Naive B cell (primary cell): ENCODE results near the gene BRSK2. TPM values are rescaled to one million over a fixed set of nuclear protein-coding genes. Genes with fewer than 3 reads are reported as not detected.

Source experiments
- ATAC-seq, 2 donors: fragments of 150-1000 bp; cut with Tn5 transposase; 2 replicates each; pipeline ENCODE4 v1.10.0; 2021; ENCODE audit warnings: low read depth in 2 of 2, mild to moderate bottlenecking in 2 of 2, moderate library complexity in 2 of 2
- DNase-seq: peaks from one replicate; pipeline ENCODE4 v3.0.0; 2022
- H3K27ac Mint-ChIP-seq, 6 donors: one replicate each; pipeline ENCODE4 v1.8.0; 2020 to 2022; ENCODE audit warnings: mild to moderate bottlenecking in 6 of 6, mixed read lengths in 6 of 6, moderate library complexity in 5 of 6, inconsistent platforms in 2 of 6
- H3K27me3 Mint-ChIP-seq, 3 donors: one replicate each; pipeline ENCODE4 v1.8.0; 2021 to 2022; ENCODE audit warnings: mixed read lengths in 3 of 3, mild to moderate bottlenecking in 1 of 3
- H3K36me3 Mint-ChIP-seq, 2 donors: one replicate each; pipeline ENCODE4 v1.8.0; 2020 to 2022; ENCODE audit warnings: mixed read lengths in 2 of 2, inconsistent platforms in 1 of 2, mild to moderate bottlenecking in 1 of 2
- H3K4me1 Mint-ChIP-seq, 3 donors: one replicate each; pipeline ENCODE4 v1.8.0; 2020 to 2022; ENCODE audit warnings: mixed read lengths in 3 of 3, inconsistent platforms in 1 of 3, mild to moderate bottlenecking in 1 of 3, moderate library complexity in 1 of 3
- H3K4me3 Mint-ChIP-seq, 8 donors: one replicate each; pipeline ENCODE4 v1.8.0; 2020 to 2022; ENCODE audit warnings: mild to moderate bottlenecking in 8 of 8, mixed read lengths in 8 of 8, moderate library complexity in 8 of 8, inconsistent platforms in 2 of 8
- H3K9me3 Mint-ChIP-seq, 7 donors: one replicate each; pipeline ENCODE4 v1.8.0; 2020 to 2022; ENCODE audit warnings: mixed read lengths in 7 of 7, mild to moderate bottlenecking in 5 of 7, inconsistent platforms in 2 of 7, moderate library complexity in 1 of 7
- polyA plus RNA-seq, 6 donors: library from polyadenylated mRNA; unstranded; fragments of 300-500 nt; fragmentation: Illumina TruSeq; gene quantifications; one replicate each; pipeline ENCODE4 v1.2.3, GENCODE V29; 2021; ENCODE audit warnings: low read depth in 6 of 6

BRSK2 gene
- polyA plus RNA-seq, 6 donors from 2014 or later, result 0.10 TPM; not detected in 4

GRCh38 chr11:1359556-1359955, 30.2 kb upstream of the BRSK2 start:
- peaks cover 0 to 5% (median 0%) of the 10 kb centered on the region in 3 donors for H3K4me1 Mint-ChIP-seq
- no peak overlapping the region for H3K4me3 Mint-ChIP-seq
- peaks cover 5 to 22% (median 12%) of the 10 kb centered on the region in 7 donors for H3K9me3 Mint-ChIP-seq
- H3K27me3 Mint-ChIP-seq, result peaks cover 11 to 20% (median 19%) of the 10 kb centered on the region in 3 donors
- peak overlapping the region in 2 of 6 donors; percentile 36 to 62 for H3K27ac Mint-ChIP-seq
- ATAC-seq (no peak), DNase-seq (no peak)
- peaks cover under 1 to 10% of the 10 kb centered on the region in 2 donors for H3K36me3 Mint-ChIP-seq

GRCh38 chr11:1360181-1360834, 29.4 kb upstream of the BRSK2 start:
- Mint-ChIP-seq H3K4me1 (peaks cover 0 to 5% (median 0%) of the 10 kb centered on the region in 3 donors), H3K36me3 (peaks cover 8 to 13% of the 10 kb centered on the region in 2 donors), H3K4me3 (no peak overlapping the region), H3K27ac (peak overlapping the region in 1 of 6 donors; percentile 9), H3K27me3 (peaks cover 11 to 20% (median 19%) of the 10 kb centered on the region in 3 donors), H3K9me3 (peaks cover 7 to 30% (median 17%) of the 10 kb centered on the region in 7 donors)
- DNase-seq (no peak), ATAC-seq (no peak)

- ATAC-seq (no peak), DNase-seq (no peak)
- no peak overlapping the region for H3K4me3 Mint-ChIP-seq
- peaks cover 0 to 5% (median 0%) of the 10 kb centered on the region in 3 donors for H3K4me1 Mint-ChIP-seq
- peaks cover 11 to 17% (median 17%) of the 10 kb centered on the region in 3 donors for H3K27me3 Mint-ChIP-seq
- H3K36me3 Mint-ChIP-seq, result peaks cover 13 to 14% of the 10 kb centered on the region in 2 donors
- H3K9me3 Mint-ChIP-seq, result peaks cover 7 to 34% (median 21%) of the 10 kb centered on the region in 7 donors
- peak overlapping the region in 1 of 6 donors; percentile 9 for H3K27ac Mint-ChIP-seq
Observed at GRCh38 chr11:1360835-1361357, 28.8 kb upstream of the BRSK2 start.

GRCh38 chr11:1361882-1362281, 27.9 kb upstream of the BRSK2 start:
- H3K27me3 Mint-ChIP-seq, result peaks cover 5 to 8% (median 8%) of the 10 kb centered on the region in 3 donors
- peaks cover 7 to 43% (median 29%) of the 10 kb centered on the region in 7 donors for H3K9me3 Mint-ChIP-seq
- no peak for ATAC-seq
- no peak overlapping the region for H3K27ac Mint-ChIP-seq
- DNase-seq, result no peak
- peaks cover 0 to 1% (median 0%) of the 10 kb centered on the region in 3 donors for H3K4me1 Mint-ChIP-seq
- H3K36me3 Mint-ChIP-seq, result peaks cover 13 to 14% of the 10 kb centered on the region in 2 donors
- no peak overlapping the region for H3K4me3 Mint-ChIP-seq

GRCh38 chr11:1367721-1368120, 22.0 kb upstream of the BRSK2 start:
- H3K27ac Mint-ChIP-seq, result no peak overlapping the region
- H3K9me3 Mint-ChIP-seq, result peaks cover 7 to 48% (median 31%) of the 10 kb centered on the region in 7 donors
- peaks cover 0 to 15% (median 9%) of the 10 kb centered on the region in 3 donors for H3K27me3 Mint-ChIP-seq
- H3K4me3 Mint-ChIP-seq, result no peak overlapping the region
- ATAC-seq (no peak), DNase-seq (no peak)
- peaks cover 13 to 14% of the 10 kb centered on the region in 2 donors for H3K36me3 Mint-ChIP-seq
- no peaks in the 10 kb centered on the region for H3K4me1 Mint-ChIP-seq

GRCh38 chr11:1368216-1368615, 21.5 kb upstream of the BRSK2 start:
- H3K36me3 Mint-ChIP-seq, result peaks cover 13 to 14% of the 10 kb centered on the region in 2 donors
- DNase-seq (no peak), ATAC-seq (no peak)
- peaks cover 7 to 43% (median 31%) of the 10 kb centered on the region in 7 donors for H3K9me3 Mint-ChIP-seq
- H3K27me3 Mint-ChIP-seq, result peaks cover 0 to 15% (median 9%) of the 10 kb centered on the region in 3 donors
- H3K4me3 Mint-ChIP-seq, result no peak overlapping the region
- no peaks in the 10 kb centered on the region for H3K4me1 Mint-ChIP-seq
- H3K27ac Mint-ChIP-seq, result no peak overlapping the region

GRCh38 chr11:1368966-1369365, 20.8 kb upstream of the BRSK2 start:
- DNase-seq, result no peak
- no peak for ATAC-seq

GRCh38 chr11:1369371-1370005, 20.2 kb upstream of the BRSK2 start:
- DNase-seq, result no peak
- H3K4me3 Mint-ChIP-seq, result no peak overlapping the region
- peaks cover 3 to 14% of the 10 kb centered on the region in 2 donors for H3K36me3 Mint-ChIP-seq
- no peak for ATAC-seq
- H3K27me3 Mint-ChIP-seq, result peaks cover 0 to 15% (median 9%) of the 10 kb centered on the region in 3 donors
- no peak overlapping the region for H3K27ac Mint-ChIP-seq
- H3K4me1 Mint-ChIP-seq, result no peaks in the 10 kb centered on the region
- H3K9me3 Mint-ChIP-seq, result peaks cover 0 to 32% (median 21%) of the 10 kb centered on the region in 7 donors

More at GRCh38 chr11:1368966-1369365, 20.8 kb upstream of the BRSK2 start:
- peaks cover 1 to 38% (median 26%) of the 10 kb centered on the region in 7 donors for H3K9me3 Mint-ChIP-seq
- no peaks in the 10 kb centered on the region for H3K4me1 Mint-ChIP-seq
- peaks cover 9 to 14% of the 10 kb centered on the region in 2 donors for H3K36me3 Mint-ChIP-seq
- no peak overlapping the region for H3K4me3 Mint-ChIP-seq
- H3K27me3 Mint-ChIP-seq, result peaks cover 0 to 15% (median 9%) of the 10 kb centered on the region in 3 donors
- H3K27ac Mint-ChIP-seq, result no peak overlapping the region

- peaks cover 0 to 4% of the 10 kb centered on the region in 2 donors for H3K36me3 Mint-ChIP-seq
- peaks cover 0 to 23% (median 14%) of the 10 kb centered on the region in 7 donors for H3K9me3 Mint-ChIP-seq
- no peak overlapping the region for H3K27ac Mint-ChIP-seq
- peaks cover 0 to 15% (median 12%) of the 10 kb centered on the region in 3 donors for H3K27me3 Mint-ChIP-seq
- H3K4me3 Mint-ChIP-seq, result no peak overlapping the region
- ATAC-seq (no peak), DNase-seq (no peak)
- no peaks in the 10 kb centered on the region for H3K4me1 Mint-ChIP-seq
Observed at GRCh38 chr11:1370186-1371025, 19.3 kb upstream of the BRSK2 start.

- peaks cover 0 to 16% (median 15%) of the 10 kb centered on the region in 3 donors for H3K27me3 Mint-ChIP-seq
- H3K27ac Mint-ChIP-seq, result no peak overlapping the region
- H3K36me3 Mint-ChIP-seq, result no peaks in the 10 kb centered on the region
- H3K4me1 Mint-ChIP-seq, result no peaks in the 10 kb centered on the region
- no peak for ATAC-seq
- no peak overlapping the region for H3K4me3 Mint-ChIP-seq
- peaks cover 0 to 19% (median 13%) of the 10 kb centered on the region in 7 donors for H3K9me3 Mint-ChIP-seq
- DNase-seq, result no peak
Observed at GRCh38 chr11:1371026-1371325, 18.8 kb upstream of the BRSK2 start.

GRCh38 chr11:1371377-1371776, 18.4 kb upstream of the BRSK2 start:
- Mint-ChIP-seq H3K4me3 (no peak overlapping the region), H3K9me3 (peaks cover 0 to 15% (median 11%) of the 10 kb centered on the region in 7 donors), H3K4me1 (no peaks in the 10 kb centered on the region), H3K27ac (no peak overlapping the region), H3K36me3 (no peaks in the 10 kb centered on the region), H3K27me3 (peaks cover 0 to 20% (median 19%) of the 10 kb centered on the region in 3 donors)
- no peak for DNase-seq
- no peak for ATAC-seq

- ATAC-seq (no peak), DNase-seq (no peak)
- Mint-ChIP-seq H3K4me1 (no peaks in the 10 kb centered on the region), H3K4me3 (no peak overlapping the region), H3K36me3 (no peaks in the 10 kb centered on the region), H3K27me3 (peaks cover 0 to 26% (median 23%) of the 10 kb centered on the region in 3 donors), H3K9me3 (peaks cover 0 to 9% (median 5%) of the 10 kb centered on the region in 7 donors), H3K27ac (no peak overlapping the region)
Observed at GRCh38 chr11:1371836-1372465, 17.8 kb upstream of the BRSK2 start.
